GM19463 (cell line): ENCODE measurements around the gene SMIM36.
A peak's percentile ranks its signal among the peaks of the same experiment; 100 is the strongest.
"Not testable (repeated sequence)": the region's sequence is repeated elsewhere in the genome, so short reads cannot be mapped to it uniquely, and the experiment has no call there.

Experiments
- ATAC-seq: cut with Tn5 transposase; IDR thresholded peaks from one replicate; pipeline ENCODE4 v1.9.1; 2021; ENCODE audit warnings: mild to moderate bottlenecking, moderate library complexity; ENCODE audit not compliant: unreplicated experiment

The SMIM36 gene

GRCh38 chr17:55510986-55511721 lies at the start of gene SMIM36:
SMIM36 (minus strand) TSS chr17:55511452.
- ATAC-seq = no peak

GRCh38 chr17:55555772-55556171 lies 44.5 kb upstream of the SMIM36 start:
- ATAC-seq = no peak

GRCh38 chr17:55549140-55549539 lies 37.9 kb upstream of the SMIM36 start:
- no peak for ATAC-seq

GRCh38 chr17:55546991-55547664 lies 35.9 kb upstream of the SMIM36 start:
- ATAC-seq = no peak

- no peak for ATAC-seq
These were observed 35.2 kb upstream of the SMIM36 start for GRCh38 chr17:55546481-55546880.

- no peak for ATAC-seq
These were observed 34.6 kb upstream of the SMIM36 start for GRCh38 chr17:55545806-55546205.

- no peak for ATAC-seq
These were observed 32.5 kb upstream of the SMIM36 start for GRCh38 chr17:55543709-55544108.

- ATAC-seq = no peak
These were observed 29.3 kb upstream of the SMIM36 start for GRCh38 chr17:55540414-55541091.

- no peak for ATAC-seq
These were observed 25.0 kb upstream of the SMIM36 start for GRCh38 chr17:55536205-55536604.

GRCh38 chr17:55533608-55534007 lies 22.4 kb upstream of the SMIM36 start:
- no peak for ATAC-seq

GRCh38 chr17:55532670-55533069 lies 21.4 kb upstream of the SMIM36 start:
- no peak for ATAC-seq

- no peak for ATAC-seq
These were observed 19.9 kb upstream of the SMIM36 start for GRCh38 chr17:55531053-55531728.

- no peak for ATAC-seq
These were observed 18.8 kb upstream of the SMIM36 start for GRCh38 chr17:55530064-55530463.

- no peak for ATAC-seq
These were observed 16.4 kb upstream of the SMIM36 start for GRCh38 chr17:55527540-55528118.

GRCh38 chr17:55524440-55525220 lies 13.4 kb upstream of the SMIM36 start:
- ATAC-seq = peak; percentile 67

- ATAC-seq = not testable (repeated sequence)
These were observed 11.8 kb upstream of the SMIM36 start for GRCh38 chr17:55523032-55523431.

GRCh38 chr17:55521186-55521585 lies 9.9 kb upstream of the SMIM36 start:
- ATAC-seq = no peak

GRCh38 chr17:55520402-55520801 lies 9.2 kb upstream of the SMIM36 start:
- ATAC-seq = no peak

- no peak for ATAC-seq
These were observed 7.3 kb upstream of the SMIM36 start for GRCh38 chr17:55518510-55518909.

GRCh38 chr17:55513885-55514590 lies 2.8 kb upstream of the SMIM36 start:
- peak; percentile 68 for ATAC-seq
